Lung (tissue), 12 donors: ENCODE data around the gene KIF25. TPM values are rescaled to one million over a fixed set of nuclear protein-coding genes. Genes with fewer than 3 reads are reported as not detected.

ENCODE experiments used
- ATAC-seq: fragments of 200-7000 bp; cut with Tn5 transposase; one replicate; pipeline ENCODE4 v1.9.1; 2020; ENCODE audit warnings: moderate number of reproducible peaks; ENCODE audit not compliant: insufficient read depth, low FRiP score
- DNase-seq, 3 donors: peaks; one replicate each; pipeline ENCODE4 v3.0.0-alpha.2; 2013 to 2017
- H3K27ac ChIP-seq, 2 donors: one replicate each; pipeline ENCODE4 v1.5.1; 2013; ENCODE audit warnings: mild to moderate bottlenecking in 2 of 2, moderate library complexity in 2 of 2, control low read depth in 1 of 2, inconsistent platforms in 1 of 2, low read depth in 1 of 2, low read length in 1 of 2
- H3K27me3 ChIP-seq, 3 donors: one replicate each; pipeline ENCODE4 v1.5.1; 2013; ENCODE audit warnings: low read length in 2 of 3; ENCODE audit not compliant: control insufficient read depth in 3 of 3, insufficient read depth in 3 of 3
- H3K36me3 ChIP-seq, 4 donors: one replicate each; pipeline ENCODE4 v1.5.1; 2013; ENCODE audit warnings: low read length in 4 of 4, mild to moderate bottlenecking in 1 of 4, moderate library complexity in 1 of 4; ENCODE audit not compliant: control insufficient read depth in 4 of 4, insufficient read depth in 4 of 4
- H3K4me1 ChIP-seq, 5 donors: one replicate each; pipeline ENCODE4 v1.5.1; 2013; ENCODE audit warnings: low read length in 5 of 5, mild to moderate bottlenecking in 2 of 5, moderate library complexity in 1 of 5; ENCODE audit not compliant: control insufficient read depth in 5 of 5, insufficient read depth in 5 of 5
- H3K4me3 ChIP-seq: one replicate; pipeline ENCODE4 v1.5.1; 2013; ENCODE audit warnings: mild to moderate bottlenecking, control low read depth, moderate library complexity
- H3K9ac ChIP-seq, 2 donors: one replicate each; pipeline ENCODE4 v1.5.1; 2013; ENCODE audit warnings: low read length in 2 of 2, control low read depth in 1 of 2; ENCODE audit not compliant: insufficient read depth in 1 of 2
- H3K9me3 ChIP-seq, 4 donors: one replicate each; pipeline ENCODE4 v1.5.1; 2013; ENCODE audit warnings: low read length in 3 of 4, mild to moderate bottlenecking in 1 of 4, moderate library complexity in 1 of 4; ENCODE audit not compliant: control insufficient read depth in 4 of 4, insufficient read depth in 3 of 4
- WGBS, 2 donors: extraction: QIAGEN DNeasy Blood & Tissue Kit; methylation state at CpG; one replicate each; pipeline ENCODE4 v1.1.7; 2013; 5-methylcytosine and 5-hydroxymethylcytosine counted together
- polyA plus RNA-seq, 2 donors: library from polyadenylated mRNA; stranded (reverse); fragments of 200-250 nt; gene quantifications; one replicate each; pipeline ENCODE4 v1.2.1, GENCODE V29; 2013
- total RNA-seq, 2 donors: library from RNA; depleted of rRNA in 1 of 2; stranded (reverse); fragments of >200 nt in 1 of 2; gene quantifications; one replicate each; pipeline ENCODE4 v1.2.1, GENCODE V29; 2014 to 2021
- TF ChIP-seq, protein P1 (sequence below): IDR thresholded peaks from 2 replicates; pipeline ENCODE4 v1.5.1; 2012; ENCODE audit warnings: mild to moderate bottlenecking; ENCODE audit errors: control extremely low read depth, extremely low read depth
- donor health status: control.
- donor health status: control.
- donor health status: Bipolar disorder and iron deficiency.
- donor health status: healthy.
- donor health status: DM: yes; HTN: yes; CAD: no.

KIF25 gene
- total and polyA plus RNA-seq, 4 donors, result 0.24 to 5.3 (median 0.53) TPM

DNA sequence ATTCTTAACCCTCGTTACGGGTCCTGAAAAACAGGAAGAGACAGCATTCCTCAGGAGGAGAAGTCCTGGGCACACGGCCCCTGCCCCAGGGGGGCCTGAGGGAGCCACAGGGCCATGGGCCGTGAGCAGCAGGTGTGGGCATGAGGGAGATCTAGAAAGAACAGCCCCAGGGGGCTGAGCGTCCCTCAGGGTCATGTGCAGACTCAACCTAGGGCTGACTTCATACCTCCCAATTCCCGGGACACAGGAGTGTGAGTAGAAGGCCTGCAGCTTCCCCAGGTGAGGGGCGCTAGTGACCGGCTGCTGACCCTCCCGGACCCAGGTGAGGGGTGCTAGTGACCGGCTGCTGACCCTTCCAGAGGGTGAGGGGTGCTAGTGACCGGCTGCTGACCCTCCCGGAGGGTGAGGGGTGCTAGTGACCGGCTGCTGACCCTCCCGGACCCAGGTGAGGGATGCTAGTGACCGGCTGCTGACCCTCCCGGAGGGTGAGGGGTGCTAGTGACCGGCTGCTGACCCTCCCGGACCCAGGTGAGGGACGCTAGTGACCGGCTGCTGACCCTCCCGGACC lies 46.5 kb downstream of the KIF25 start:
- Histone ChIP-seq H3K27me3 (no peaks in the 10 kb centered on the region), H3K4me3 (no peak overlapping the region), H3K4me1 (peaks cover 0 to 31% (median 15%) of the 10 kb centered on the region in 5 donors), H3K27ac (no peak overlapping the region), H3K9ac (no peak overlapping the region), H3K36me3 (peaks cover 0 to 22% (median 10%) of the 10 kb centered on the region in 4 donors), H3K9me3 (peaks cover 0 to 19% (median 9%) of the 10 kb centered on the region in 4 donors)
- DNase-seq (no peak), ATAC-seq (no peak)
- TF ChIP-seq, protein P1, sequence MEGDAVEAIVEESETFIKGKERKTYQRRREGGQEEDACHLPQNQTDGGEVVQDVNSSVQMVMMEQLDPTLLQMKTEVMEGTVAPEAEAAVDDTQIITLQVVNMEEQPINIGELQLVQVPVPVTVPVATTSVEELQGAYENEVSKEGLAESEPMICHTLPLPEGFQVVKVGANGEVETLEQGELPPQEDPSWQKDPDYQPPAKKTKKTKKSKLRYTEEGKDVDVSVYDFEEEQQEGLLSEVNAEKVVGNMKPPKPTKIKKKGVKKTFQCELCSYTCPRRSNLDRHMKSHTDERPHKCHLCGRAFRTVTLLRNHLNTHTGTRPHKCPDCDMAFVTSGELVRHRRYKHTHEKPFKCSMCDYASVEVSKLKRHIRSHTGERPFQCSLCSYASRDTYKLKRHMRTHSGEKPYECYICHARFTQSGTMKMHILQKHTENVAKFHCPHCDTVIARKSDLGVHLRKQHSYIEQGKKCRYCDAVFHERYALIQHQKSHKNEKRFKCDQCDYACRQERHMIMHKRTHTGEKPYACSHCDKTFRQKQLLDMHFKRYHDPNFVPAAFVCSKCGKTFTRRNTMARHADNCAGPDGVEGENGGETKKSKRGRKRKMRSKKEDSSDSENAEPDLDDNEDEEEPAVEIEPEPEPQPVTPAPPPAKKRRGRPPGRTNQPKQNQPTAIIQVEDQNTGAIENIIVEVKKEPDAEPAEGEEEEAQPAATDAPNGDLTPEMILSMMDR, result no peak
- WGBS, 2 donors, result 87 to 93% methylated on average over 21 of the region's 21 CpGs

DNA sequence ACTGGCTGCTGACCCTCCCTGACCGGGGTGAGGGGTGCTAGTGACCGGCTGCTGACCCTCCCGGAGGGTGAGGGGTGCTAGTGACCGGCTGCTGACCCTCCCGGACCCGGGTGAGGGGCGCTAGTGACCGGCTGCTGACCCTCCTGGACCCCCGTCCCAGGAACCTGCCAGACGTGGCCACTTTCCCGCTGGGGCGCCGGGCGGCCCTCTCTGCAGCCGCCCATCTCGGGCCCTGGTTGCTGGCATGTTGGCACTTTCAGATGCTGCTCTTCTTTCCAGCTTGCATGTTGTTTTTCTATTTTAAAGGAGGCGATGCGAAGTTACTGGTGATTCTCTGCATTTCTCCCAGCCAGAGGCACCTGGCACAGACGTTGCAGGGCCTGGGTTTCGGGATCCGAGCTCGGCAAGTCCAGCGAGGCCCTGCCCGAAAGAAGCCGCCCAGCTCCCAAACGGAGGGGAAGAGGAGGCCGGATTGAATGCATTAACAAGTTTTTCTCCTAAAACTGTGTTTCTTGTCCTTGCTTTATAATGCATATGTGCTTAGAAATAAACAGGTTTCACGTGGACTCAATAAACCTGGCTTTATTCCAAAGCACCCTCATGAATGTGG lies 47.2 kb downstream of the KIF25 start:
- DNase-seq (no peak), ATAC-seq (no peak)
- Histone ChIP-seq H3K36me3 (peaks cover 0 to 16% (median 7%) of the 10 kb centered on the region in 4 donors), H3K27me3 (no peaks in the 10 kb centered on the region), H3K27ac (no peak overlapping the region), H3K4me1 (peaks cover 0 to 33% (median 15%) of the 10 kb centered on the region in 5 donors), H3K4me3 (no peak overlapping the region), H3K9ac (no peak overlapping the region), H3K9me3 (peaks cover 0 to 16% (median 7%) of the 10 kb centered on the region in 4 donors)
- TF ChIP-seq, protein P1, result no peak
- WGBS, 2 donors, result 95 to 97% methylated on average over 28 of the region's 28 CpGs

DNA sequence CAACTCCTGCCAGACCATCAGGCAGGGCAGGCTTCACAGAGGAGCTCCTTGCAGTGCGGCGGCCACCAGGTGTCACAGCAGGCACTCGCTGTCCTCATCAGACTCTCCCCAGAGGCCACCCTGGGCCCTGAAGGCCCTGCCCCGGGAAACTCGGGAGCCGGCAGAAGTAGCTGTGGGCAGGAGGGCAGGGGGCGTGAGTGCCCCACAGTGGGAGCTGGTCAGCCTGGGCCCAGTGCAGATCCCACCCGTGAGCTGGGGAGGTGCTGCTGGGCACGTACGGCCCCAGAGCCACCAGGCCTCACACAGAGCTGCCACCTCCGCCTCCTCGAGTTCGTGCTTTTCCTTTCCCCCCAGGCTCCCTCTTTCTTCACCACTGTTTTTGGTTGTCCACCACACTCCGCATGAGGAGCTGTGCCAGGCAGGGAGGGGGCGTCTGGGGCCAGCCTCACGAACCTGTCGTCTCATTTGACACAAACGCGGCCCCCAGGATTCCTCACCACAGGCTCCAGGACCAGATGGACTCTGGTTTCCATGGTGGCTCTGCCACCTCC lies 47.7 kb downstream of the KIF25 start:
- no peak for ATAC-seq
- TF ChIP-seq, protein P1, result no peak
- H3K36me3 ChIP-seq, result peaks cover 0 to 10% (median 5%) of the 10 kb centered on the region in 4 donors
- H3K27ac ChIP-seq, result no peak overlapping the region
- peaks cover 0 to 38% (median 15%) of the 10 kb centered on the region in 5 donors for H3K4me1 ChIP-seq
- no peak overlapping the region for H3K4me3 ChIP-seq
- H3K9ac ChIP-seq, result no peak overlapping the region
- 90 to 96% methylated on average over 19 of the region's 19 CpGs for WGBS, 2 donors
- peaks cover 0 to 11% (median 3%) of the 10 kb centered on the region in 4 donors for H3K9me3 ChIP-seq
- no peak for DNase-seq
- no peaks in the 10 kb centered on the region for H3K27me3 ChIP-seq
